Measurements from ENCODE around the gene PTPN9. TPM values are rescaled to one million over a fixed set of nuclear protein-coding genes. Genes with fewer than 3 reads are reported as not detected.
"Not testable (repeated sequence)": the region's sequence is repeated elsewhere in the genome, so short reads cannot be mapped to it uniquely, and the experiment has no call there.

Gene PTPN9
- total RNA-seq, 1 donor: 24.0 TPM

- no peak overlapping the region for H3K4me3 ChIP-seq (ENCODE audit: low read depth, low read length)
- peak; percentile 34 for DNase-seq (ENCODE audit: low read depth)
- TF ChIP-seq, protein P1, sequence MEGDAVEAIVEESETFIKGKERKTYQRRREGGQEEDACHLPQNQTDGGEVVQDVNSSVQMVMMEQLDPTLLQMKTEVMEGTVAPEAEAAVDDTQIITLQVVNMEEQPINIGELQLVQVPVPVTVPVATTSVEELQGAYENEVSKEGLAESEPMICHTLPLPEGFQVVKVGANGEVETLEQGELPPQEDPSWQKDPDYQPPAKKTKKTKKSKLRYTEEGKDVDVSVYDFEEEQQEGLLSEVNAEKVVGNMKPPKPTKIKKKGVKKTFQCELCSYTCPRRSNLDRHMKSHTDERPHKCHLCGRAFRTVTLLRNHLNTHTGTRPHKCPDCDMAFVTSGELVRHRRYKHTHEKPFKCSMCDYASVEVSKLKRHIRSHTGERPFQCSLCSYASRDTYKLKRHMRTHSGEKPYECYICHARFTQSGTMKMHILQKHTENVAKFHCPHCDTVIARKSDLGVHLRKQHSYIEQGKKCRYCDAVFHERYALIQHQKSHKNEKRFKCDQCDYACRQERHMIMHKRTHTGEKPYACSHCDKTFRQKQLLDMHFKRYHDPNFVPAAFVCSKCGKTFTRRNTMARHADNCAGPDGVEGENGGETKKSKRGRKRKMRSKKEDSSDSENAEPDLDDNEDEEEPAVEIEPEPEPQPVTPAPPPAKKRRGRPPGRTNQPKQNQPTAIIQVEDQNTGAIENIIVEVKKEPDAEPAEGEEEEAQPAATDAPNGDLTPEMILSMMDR (IDR thresholded peaks at IDR 0.05; ENCODE audit: insufficient read depth, low read length): no peak
Observed at GRCh38 chr15:75583701-75584100, 4.6 kb upstream of the PTPN9 start.

DNA sequence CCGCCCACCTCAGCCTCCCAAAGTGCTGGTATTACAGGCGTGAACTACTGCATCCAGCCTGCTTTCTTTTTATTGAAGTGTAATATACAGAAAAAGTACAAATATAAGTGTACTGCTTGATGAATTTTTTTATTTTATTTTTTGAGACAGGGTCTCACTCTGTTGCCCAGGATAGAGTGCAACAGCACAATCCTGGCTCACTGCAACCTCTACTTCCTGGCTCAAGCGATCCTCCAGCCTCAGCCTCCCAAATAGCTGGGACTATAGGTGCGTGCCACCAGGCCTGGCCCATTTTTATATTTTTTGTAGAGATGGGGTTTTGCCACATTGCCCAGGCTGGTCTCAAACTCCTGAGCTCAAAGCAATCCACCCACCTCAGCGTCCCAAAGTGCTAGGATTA is 3.8 kb upstream of the PTPN9 start:
- not testable (repeated sequence) for H3K4me3 ChIP-seq (ENCODE audit: low read depth, low read length); DNase-seq (ENCODE audit: low read depth)

DNA sequence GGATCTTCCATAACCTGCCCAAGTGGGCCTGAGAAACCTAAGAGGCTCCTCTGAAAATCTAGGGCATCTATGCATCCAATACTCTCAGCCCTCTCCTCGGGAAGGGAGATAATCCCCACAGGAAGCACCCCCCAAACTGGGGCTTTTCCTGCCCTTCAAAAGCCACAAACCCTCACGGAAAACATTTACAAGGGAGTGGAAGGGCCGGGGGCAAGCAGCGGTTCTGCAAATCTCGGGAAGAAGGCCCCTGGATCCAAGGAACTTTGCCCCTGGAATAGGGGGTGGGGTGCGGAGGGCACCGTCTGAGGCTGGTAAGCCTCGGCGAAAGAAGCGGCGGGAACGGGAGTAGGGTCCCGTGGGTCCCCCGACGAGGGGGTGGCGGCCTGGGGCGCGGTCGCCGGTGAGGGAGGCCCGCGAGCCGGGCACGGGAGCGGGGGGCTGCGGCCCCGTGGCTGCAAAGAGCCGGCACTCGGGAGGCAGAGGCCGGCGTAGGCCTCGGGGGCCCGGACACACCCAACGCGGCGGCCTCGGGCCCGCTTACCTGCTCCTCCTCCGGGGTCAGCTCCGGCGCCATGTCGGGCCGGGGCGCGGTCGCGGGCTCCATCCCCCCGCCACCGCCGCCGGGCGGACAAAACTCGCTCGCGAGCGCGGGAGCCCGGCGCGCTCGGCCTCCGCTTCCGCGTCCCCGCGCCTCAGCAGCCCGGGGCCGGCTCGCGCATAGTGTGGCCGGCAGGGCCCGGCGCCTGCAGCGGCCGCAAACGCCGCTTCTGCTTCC is 755 bp downstream of the PTPN9 start:
- peak overlapping the region; percentile 81 for H3K4me3 ChIP-seq (ENCODE audit: low read depth, low read length)
- TF ChIP-seq, protein P1 (IDR thresholded peaks at IDR 0.05; ENCODE audit: insufficient read depth, low read length): no peak
- DNase-seq (ENCODE audit: low read depth): no peak

GRCh38 chr15:75577401-75578172 is 1.5 kb downstream of the PTPN9 start:
- peak overlapping the region; percentile 81 for H3K4me3 ChIP-seq (ENCODE audit: low read depth, low read length)
- DNase-seq (ENCODE audit: low read depth): peak; percentile 37
- TF ChIP-seq, protein P1 (IDR thresholded peaks at IDR 0.05; ENCODE audit: insufficient read depth, low read length): no peak

DNA sequence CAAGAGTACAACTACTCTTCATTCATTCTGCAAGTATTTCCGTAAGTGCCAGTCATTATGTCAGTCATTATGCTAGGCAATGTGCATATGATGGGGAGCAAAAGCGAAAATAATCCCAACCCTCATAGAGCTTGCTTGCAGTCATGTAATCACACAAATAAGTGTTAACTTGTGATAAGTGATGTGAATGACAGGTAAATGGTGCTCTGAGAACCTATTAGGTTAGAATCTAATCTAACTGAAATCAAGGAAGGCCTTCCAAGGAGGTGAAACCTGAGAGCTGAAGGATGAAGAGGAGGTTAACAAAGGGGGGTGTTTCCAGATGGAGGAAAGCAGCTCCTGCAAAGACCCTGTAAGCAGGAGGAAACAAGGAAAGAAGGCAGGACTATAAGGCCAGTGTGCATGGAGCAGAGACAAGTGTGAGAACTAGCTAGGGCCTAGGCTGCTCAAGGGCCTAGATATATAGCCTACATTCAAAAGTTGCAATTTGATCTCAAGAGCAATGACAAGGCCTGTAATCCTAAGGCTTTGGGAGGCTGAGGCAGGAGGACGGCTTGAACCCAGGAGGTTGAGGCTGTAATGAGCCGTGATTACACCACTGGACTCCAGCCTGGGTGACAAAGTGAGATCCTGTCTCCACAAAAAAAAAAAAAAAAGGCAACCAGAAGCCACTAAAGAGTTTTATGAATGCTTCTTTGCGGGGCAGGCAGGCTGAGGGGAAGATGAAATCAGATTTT is 5.3 kb downstream of the PTPN9 start:
- TF ChIP-seq, protein P1 (IDR thresholded peaks at IDR 0.05; ENCODE audit: insufficient read depth, low read length): no peak
- DNase-seq (ENCODE audit: low read depth): no peak
- no peak overlapping the region for H3K4me3 ChIP-seq (ENCODE audit: low read depth, low read length)

- DNase-seq (ENCODE audit: low read depth): peak; percentile 30
- TF ChIP-seq, protein P1 (IDR thresholded peaks at IDR 0.05; ENCODE audit: insufficient read depth, low read length): no peak
Observed at GRCh38 chr15:75570126-75570845, 8.8 kb downstream of the PTPN9 start.

More at GRCh38 chr15:75570126-75570845, 8.8 kb downstream of the PTPN9 start:
- no peak overlapping the region for H3K4me3 ChIP-seq (ENCODE audit: low read depth, low read length)
